Kidney capillary endothelial cell (primary cell): ENCODE results near the gene GDF15.
"Not testable (repeated sequence)": the region's sequence is repeated elsewhere in the genome, so short reads cannot be mapped to it uniquely, and the experiment has no call there.

Experiments used
- DNase-seq: peaks from one replicate; pipeline ENCODE4 v3.0.0-alpha.2; 2018; ENCODE audit warnings: low spot score

The GDF15 gene

GRCh38 chr19:18385675-18386542, at the start of gene GDF15:
Gene GDF15 (plus strand): TSS chr19:18386158. CDS start chr19:18386190, 32 bp downstream.
- no peak for DNase-seq

GRCh38 chr19:18338541-18338940, 47.4 kb upstream of the GDF15 start:
- no peak for DNase-seq

GRCh38 chr19:18339723-18340122, 46.2 kb upstream of the GDF15 start:
- no peak for DNase-seq

GRCh38 chr19:18340190-18340989, 45.6 kb upstream of the GDF15 start, which contains the start of gene PGPEP1:
Gene PGPEP1 (plus strand): TSS chr19:18340598. CDS start chr19:18340682, 84 bp downstream.
- peak; percentile 42 for DNase-seq

- peak; percentile 26 for DNase-seq
Measured at GRCh38 chr19:18340990-18341868, 44.7 kb upstream of the GDF15 start.

- DNase-seq, result no peak
Measured at GRCh38 chr19:18342090-18342632, 43.8 kb upstream of the GDF15 start.

- DNase-seq, result no peak
Measured at GRCh38 chr19:18344582-18344950, 41.4 kb upstream of the GDF15 start.

- DNase-seq, result no peak
Measured at GRCh38 chr19:18345296-18345695, 40.7 kb upstream of the GDF15 start.

GRCh38 chr19:18346091-18346490, 39.9 kb upstream of the GDF15 start:
- no peak for DNase-seq

GRCh38 chr19:18348171-18348570, 37.8 kb upstream of the GDF15 start:
- no peak for DNase-seq

GRCh38 chr19:18348818-18349339, 37.1 kb upstream of the GDF15 start:
- not testable (repeated sequence) for DNase-seq

- peak; percentile 56 for DNase-seq
Measured at GRCh38 chr19:18349524-18350128, 36.3 kb upstream of the GDF15 start.

- DNase-seq, result no peak
Measured at GRCh38 chr19:18350490-18350889, 35.5 kb upstream of the GDF15 start.

GRCh38 chr19:18351544-18351943, 34.4 kb upstream of the GDF15 start:
- no peak for DNase-seq

- DNase-seq, result no peak
Measured at GRCh38 chr19:18353378-18354005, 32.5 kb upstream of the GDF15 start.

- DNase-seq, result not testable (repeated sequence)
Measured at GRCh38 chr19:18354743-18355142, 31.2 kb upstream of the GDF15 start.

GRCh38 chr19:18357041-18357440, 28.9 kb upstream of the GDF15 start:
- DNase-seq, result no peak

GRCh38 chr19:18361646-18362045, 24.3 kb upstream of the GDF15 start:
- no peak for DNase-seq

- DNase-seq, result no peak
Measured at GRCh38 chr19:18362934-18363542, 22.9 kb upstream of the GDF15 start.

- no peak for DNase-seq
Measured at GRCh38 chr19:18363787-18364186, 22.2 kb upstream of the GDF15 start.
